Measurements from ENCODE around the gene HOXB1. TPM values are rescaled to one million over a fixed set of nuclear protein-coding genes. Genes with fewer than 3 reads are reported as not detected.

HOXB1 gene
- total RNA-seq, 2 donors from 2014 or later: not detected

DNA sequence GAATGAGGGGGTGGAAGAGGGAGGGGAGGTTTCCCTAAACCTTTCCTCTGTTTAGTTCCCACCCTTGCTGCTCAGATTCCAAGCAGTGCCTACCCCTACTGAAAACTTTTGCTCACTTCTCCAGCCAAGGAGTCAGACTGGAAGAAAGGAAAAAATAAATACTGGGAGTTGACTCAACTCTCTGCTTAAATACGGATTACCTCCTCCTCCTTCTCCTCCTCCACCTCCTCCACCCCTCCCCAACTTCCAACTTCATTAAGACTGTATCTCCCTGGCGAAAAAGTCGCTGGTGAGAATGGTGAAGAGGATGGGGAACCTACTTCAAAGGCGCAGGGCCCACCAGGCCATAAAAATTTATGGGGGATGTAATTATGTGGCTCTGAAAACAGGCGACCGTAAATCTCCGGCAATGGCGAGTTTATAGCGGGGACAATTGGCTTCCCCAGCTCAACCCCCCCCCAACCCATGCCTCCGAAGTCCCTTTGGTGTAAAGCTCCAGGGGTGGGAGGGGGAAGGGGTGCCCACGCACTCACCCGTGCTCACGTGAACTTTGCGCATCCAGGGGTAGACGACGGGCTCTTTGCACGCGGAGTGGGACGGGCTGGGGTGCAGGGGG lies 46.6 kb upstream of the HOXB1 start:
- TF ChIP-seq, protein P1, sequence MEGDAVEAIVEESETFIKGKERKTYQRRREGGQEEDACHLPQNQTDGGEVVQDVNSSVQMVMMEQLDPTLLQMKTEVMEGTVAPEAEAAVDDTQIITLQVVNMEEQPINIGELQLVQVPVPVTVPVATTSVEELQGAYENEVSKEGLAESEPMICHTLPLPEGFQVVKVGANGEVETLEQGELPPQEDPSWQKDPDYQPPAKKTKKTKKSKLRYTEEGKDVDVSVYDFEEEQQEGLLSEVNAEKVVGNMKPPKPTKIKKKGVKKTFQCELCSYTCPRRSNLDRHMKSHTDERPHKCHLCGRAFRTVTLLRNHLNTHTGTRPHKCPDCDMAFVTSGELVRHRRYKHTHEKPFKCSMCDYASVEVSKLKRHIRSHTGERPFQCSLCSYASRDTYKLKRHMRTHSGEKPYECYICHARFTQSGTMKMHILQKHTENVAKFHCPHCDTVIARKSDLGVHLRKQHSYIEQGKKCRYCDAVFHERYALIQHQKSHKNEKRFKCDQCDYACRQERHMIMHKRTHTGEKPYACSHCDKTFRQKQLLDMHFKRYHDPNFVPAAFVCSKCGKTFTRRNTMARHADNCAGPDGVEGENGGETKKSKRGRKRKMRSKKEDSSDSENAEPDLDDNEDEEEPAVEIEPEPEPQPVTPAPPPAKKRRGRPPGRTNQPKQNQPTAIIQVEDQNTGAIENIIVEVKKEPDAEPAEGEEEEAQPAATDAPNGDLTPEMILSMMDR (IDR thresholded peaks at IDR 0.05): no peak
- Histone ChIP-seq H3K4me3 (peak overlapping the region; percentile 35), H3K4me1 (peaks cover 22% of the 10 kb centered on the region), H3K9me3 (no peaks in the 10 kb centered on the region), H3K9ac (ENCODE audit: low read depth in 2 of 2, low read length in 2 of 2) (peak overlapping the region; percentile 66 to 76), H3K36me3 (no peaks in the 10 kb centered on the region), H3K27me3 (peaks cover 3% of the 10 kb centered on the region), H3K27ac (peak overlapping the region; percentile 70)
- intact Hi-C loops (cut with DNase I): no loop called here
- DNase-seq: peak; percentile 63

DNA sequence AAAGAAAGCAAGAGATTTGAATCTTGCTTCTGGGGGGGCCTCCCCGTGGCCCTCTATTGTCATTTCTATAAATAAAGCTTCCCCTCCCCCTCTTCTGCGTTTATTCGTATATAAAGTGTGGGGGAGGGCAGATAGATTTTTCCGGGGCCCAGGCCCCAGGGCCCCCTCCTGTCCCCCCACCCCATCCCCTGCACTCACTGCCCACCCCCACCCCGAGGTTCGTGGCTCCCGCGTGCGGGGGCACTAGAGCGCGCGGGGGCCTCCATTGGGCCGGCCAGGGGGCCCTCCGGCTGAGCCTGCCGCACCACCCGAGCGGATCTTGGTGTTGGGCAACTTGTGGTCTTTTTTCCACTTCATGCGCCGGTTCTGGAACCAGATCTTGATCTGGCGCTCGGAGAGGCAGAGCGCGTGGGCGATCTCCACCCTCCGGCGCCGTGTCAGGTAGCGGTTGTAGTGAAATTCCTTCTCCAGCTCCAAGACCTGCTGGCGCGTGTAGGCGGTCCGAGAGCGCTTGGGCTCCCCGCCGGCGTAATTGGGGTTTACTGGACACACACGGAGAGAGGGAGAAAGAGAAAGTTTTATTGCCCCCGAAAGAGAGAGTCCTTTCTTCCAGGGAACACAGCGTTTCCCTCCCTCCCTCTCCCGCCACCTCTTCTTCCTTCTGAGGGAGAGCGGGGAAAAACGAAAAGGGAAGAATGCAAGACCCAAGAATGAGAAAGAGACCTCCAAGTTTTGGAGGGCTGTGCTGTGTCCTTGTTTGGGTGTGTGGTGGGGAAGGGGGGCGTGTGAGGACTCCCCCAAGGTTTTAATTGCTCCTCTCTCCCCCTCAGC lies 45.9 kb upstream of the HOXB1 start:
- intact Hi-C loops (cut with DNase I): no loop called here
- Histone ChIP-seq H3K4me1 (peaks cover 22% of the 10 kb centered on the region), H3K27me3 (no peaks in the 10 kb centered on the region), H3K9me3 (no peaks in the 10 kb centered on the region), H3K27ac (peak overlapping the region; percentile 70), H3K4me3 (peak overlapping the region; percentile 35), H3K9ac (ENCODE audit: low read depth in 2 of 2, low read length in 2 of 2) (peak overlapping the region; percentile 66 to 76), H3K36me3 (no peaks in the 10 kb centered on the region)
- TF ChIP-seq, protein P1 (IDR thresholded peaks at IDR 0.05): no peak
- no peak for DNase-seq

- H3K4me1 ChIP-seq: peaks cover 17% of the 10 kb centered on the region
- TF ChIP-seq, protein P1 (IDR thresholded peaks at IDR 0.05): no peak
- no peaks in the 10 kb centered on the region for H3K27me3 ChIP-seq
- intact Hi-C loops (cut with DNase I): no loop called here
- peak overlapping the region; percentile 70 for H3K27ac ChIP-seq
- no peaks in the 10 kb centered on the region for H3K9me3 ChIP-seq
- DNase-seq: no peak
- peak overlapping the region; percentile 35 for H3K4me3 ChIP-seq
- H3K9ac ChIP-seq (ENCODE audit: low read depth in 2 of 2, low read length in 2 of 2): peak overlapping the region; percentile 34 to 62
- H3K36me3 ChIP-seq: no peaks in the 10 kb centered on the region
These were observed 45.1 kb upstream of the HOXB1 start for GRCh38 chr17:48575673-48576478.

DNA sequence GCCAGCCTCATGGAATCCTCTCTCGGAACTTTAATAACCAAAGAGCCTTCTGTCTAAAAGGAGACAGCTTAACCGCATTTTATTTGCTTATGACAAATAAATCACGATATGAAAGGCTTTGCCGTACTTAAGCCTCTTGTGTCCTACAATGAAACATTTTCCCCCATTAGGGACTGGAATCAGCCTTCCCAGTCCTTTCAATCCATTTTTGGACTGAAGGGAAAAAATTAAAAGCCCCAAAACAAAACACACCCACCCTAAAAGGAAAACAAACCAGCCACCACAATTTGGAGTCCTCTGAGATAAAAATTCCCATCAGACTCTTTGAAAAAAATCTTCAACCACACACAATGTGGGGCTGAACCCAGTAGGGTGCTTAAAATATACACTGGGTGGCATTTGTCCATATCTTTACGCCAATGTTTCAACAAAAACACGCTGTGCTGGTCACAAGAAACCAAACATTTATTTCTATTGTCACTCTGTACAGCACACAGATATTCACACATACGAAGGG lies 44.3 kb upstream of the HOXB1 start:
- H3K4me3 ChIP-seq: no peak overlapping the region
- TF ChIP-seq, protein P1 (IDR thresholded peaks at IDR 0.05): no peak
- peak overlapping the region; percentile 70 for H3K27ac ChIP-seq
- no peaks in the 10 kb centered on the region for H3K27me3 ChIP-seq
- intact Hi-C loops (cut with DNase I): no loop called here
- no peak for DNase-seq
- no peaks in the 10 kb centered on the region for H3K9me3 ChIP-seq
- H3K4me1 ChIP-seq: peaks cover 16% of the 10 kb centered on the region
- H3K9ac ChIP-seq (ENCODE audit: low read depth in 2 of 2, low read length in 2 of 2): peak overlapping the region in 1 of 2 donors; percentile 37
- no peaks in the 10 kb centered on the region for H3K36me3 ChIP-seq

- intact Hi-C loops (cut with DNase I): no loop called here
- DNase-seq: no peak
These were observed 43.8 kb upstream of the HOXB1 start for GRCh38 chr17:48574505-48575065.

More at GRCh38 chr17:48574505-48575065, 43.8 kb upstream of the HOXB1 start:
- no peaks in the 10 kb centered on the region for H3K9me3 ChIP-seq
- no peaks in the 10 kb centered on the region for H3K36me3 ChIP-seq
- peak overlapping the region; percentile 24 to 52 for H3K9ac ChIP-seq (ENCODE audit: low read depth in 2 of 2, low read length in 2 of 2)
- H3K4me1 ChIP-seq: peaks cover 11% of the 10 kb centered on the region
- H3K27me3 ChIP-seq: no peaks in the 10 kb centered on the region
- no peak overlapping the region for H3K4me3 ChIP-seq
- H3K27ac ChIP-seq: peak overlapping the region; percentile 70
- TF ChIP-seq, protein P1 (IDR thresholded peaks at IDR 0.05): no peak

Measured in colonic mucosa (tissue), 4 donors.